HG02870 (cell line): Measurements from ENCODE around the gene HRK.
"Not testable (repeated sequence)": the region's sequence is repeated elsewhere in the genome, so short reads cannot be mapped to it uniquely, and the experiment has no call there.

ENCODE experiments used
- ATAC-seq: cut with Tn5 transposase; IDR thresholded peaks from one replicate; pipeline ENCODE4 v1.9.1; 2021; ENCODE audit warnings: mild to moderate bottlenecking, moderate library complexity; ENCODE audit not compliant: unreplicated experiment

Gene HRK

DNA sequence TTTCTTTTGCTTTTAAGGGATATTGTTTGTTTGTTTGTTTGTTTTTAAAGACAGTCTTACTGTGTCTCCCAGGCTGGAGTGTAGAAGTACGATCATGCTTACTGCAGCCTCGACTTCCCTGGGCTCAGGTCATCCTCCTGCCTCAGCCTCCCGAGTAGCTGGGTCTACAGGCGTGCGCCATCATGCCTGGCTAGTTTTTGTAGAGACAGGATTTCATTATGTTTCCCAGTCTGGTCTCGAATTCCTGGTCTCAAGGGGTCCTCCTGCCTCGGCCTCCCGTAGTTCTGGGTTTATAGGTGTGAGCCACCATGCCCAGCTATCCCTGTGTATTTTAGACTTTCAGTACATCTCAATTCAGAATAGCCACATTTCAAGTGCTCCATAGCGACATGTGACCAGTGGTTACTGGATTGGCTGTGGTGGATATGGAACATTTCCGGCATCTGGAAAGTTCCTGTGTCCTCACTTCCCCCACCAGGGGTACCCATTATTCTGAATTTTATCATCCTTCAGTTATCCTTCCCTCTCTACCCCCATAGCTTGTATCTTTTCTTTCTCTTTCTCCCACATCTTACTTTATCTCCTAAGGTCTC is 61.1 kb downstream of the HRK start:
- no peak for ATAC-seq

DNA sequence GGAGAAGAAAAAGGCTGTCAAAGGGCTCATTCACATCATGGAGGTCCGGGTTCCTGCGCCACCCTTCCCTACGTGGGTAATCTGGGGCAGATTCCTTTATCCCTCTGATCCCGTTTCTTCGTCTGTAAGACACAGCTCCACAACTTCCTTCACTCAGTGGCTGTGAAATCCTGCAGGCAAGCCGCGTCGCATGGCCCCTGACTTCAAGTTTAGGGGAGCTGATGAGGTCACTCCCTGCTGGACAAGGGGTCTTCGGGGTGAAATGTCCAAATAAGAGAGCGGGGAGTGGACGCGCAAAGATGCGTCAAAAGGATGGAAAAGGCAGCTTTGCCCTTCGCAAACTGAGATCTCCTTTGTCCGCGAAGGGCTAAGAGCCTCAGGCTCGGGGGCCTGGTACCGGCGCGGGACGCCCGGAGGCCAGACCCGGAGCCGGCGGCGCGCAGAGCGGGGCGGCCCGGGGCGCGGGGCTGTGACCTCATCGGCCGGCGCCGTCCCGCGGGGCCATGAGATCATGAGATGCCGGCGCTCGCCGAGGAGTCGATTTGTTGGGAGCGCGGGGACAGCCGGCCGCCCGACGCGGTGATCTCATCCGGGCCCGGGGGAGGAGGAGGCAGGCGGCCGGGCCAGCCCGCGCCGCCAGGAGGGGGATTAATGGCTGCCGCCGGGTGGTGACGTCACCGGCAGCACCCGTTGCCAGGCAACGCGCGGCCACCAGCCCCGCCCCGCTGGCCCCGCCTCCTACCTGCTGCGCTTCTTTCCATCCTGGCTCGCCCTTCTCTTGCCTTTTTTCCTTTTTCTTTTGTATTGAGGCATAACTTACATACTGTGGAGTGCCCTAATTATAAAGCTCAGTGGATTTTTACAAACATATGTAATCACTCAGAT is 62.1 kb downstream of the HRK start:
- ATAC-seq: peak; percentile 82

DNA sequence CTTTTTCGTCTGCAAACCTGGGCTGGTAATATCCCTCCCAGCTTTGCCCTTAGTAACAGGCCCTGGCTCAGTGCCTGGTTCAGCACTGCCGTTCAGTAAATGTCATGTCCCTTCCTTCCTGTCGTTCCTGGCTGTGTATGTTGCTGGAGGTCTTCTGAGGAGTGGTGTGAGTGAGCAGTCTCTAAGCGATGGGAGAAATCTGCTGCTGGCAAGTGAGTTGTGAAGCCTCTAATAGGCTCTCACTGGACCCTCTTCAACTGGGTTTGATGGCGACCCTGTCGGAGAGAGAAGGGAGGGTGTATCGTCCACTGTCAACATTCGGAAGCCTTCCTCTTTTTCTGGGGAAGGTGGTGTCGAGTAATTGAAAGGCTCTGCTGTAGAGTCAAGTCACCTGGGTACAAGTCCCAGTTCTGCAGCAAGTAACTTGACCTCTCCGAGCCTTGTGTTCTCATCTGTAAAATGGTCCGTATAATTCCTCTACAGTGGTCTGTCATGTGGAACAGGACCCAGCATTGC is 62.8 kb downstream of the HRK start:
- ATAC-seq: no peak

DNA sequence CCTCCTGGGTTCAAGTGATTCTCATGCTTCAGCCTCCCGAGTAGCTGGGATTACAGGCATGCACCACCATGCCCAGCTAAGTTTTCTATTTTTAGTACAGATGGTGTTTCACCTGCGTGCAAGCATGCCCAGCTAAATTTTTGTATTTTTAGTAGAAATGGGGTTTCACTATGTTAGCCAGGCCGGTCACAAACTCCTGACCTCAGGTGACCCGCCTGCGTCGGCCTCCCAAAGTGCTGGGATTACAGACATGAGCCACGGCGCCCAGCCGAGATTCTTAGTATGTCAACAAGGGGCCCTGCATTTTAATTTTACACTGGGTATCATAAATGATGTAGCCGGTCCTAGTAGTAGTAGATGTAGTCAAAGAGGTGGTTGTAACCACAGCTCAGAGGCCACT is 66.5 kb downstream of the HRK start:
- not testable (repeated sequence) for ATAC-seq

DNA sequence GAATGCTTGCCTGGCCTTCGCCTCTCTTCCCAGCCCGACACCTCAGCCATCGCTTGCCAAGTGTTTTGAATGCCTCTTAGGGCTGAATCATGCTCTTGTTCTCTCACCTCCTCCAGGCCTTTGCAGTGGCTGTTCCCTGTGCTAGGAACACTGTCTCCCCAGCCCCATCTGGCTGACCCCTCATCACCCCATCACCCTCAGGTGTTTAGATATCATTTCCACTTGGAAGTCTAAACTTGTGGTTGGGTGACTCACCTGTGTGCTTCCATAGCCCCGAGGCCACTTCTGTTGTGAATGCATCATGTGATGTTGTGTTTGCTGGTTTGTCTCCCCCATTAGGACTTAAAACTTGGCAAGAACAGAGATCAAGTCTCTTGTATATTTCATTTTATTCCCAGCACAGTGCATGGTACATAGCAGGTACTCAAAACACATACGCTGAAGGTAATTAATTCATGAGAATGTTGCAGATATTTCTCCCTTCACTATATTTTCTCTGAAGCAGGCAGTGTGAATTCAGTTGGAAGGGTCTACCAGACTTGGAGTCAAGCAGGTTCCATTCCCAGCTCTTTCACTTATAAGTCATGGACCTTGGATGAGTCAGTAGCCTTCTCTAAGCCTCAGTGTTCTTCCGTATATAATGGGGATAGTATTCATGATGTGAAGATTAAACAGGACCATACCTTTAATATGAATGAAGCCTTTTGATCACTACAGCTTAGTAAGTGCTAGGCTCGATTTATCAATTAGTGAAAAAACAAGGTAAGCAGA is 67.8 kb downstream of the HRK start:
- no peak for ATAC-seq

DNA sequence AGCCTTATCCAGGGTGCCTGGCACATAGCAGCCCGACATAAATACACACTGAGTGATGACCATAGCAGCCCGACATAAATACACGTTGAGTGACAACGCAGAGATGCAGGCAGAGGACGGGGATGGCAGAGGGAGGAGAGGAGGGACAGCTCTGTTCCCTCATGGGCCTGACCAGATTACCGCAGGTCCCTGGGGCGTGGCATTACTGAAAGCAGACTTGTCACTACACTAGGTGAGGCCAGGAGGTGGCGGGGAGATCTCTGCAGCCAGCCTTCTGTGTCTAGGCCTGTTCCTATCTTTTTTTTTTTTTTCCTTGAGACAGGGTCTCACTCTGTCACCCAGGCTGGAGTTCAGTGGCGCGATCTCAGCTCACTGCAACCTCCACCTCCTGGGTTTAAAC is 69.0 kb downstream of the HRK start:
- no peak for ATAC-seq

DNA sequence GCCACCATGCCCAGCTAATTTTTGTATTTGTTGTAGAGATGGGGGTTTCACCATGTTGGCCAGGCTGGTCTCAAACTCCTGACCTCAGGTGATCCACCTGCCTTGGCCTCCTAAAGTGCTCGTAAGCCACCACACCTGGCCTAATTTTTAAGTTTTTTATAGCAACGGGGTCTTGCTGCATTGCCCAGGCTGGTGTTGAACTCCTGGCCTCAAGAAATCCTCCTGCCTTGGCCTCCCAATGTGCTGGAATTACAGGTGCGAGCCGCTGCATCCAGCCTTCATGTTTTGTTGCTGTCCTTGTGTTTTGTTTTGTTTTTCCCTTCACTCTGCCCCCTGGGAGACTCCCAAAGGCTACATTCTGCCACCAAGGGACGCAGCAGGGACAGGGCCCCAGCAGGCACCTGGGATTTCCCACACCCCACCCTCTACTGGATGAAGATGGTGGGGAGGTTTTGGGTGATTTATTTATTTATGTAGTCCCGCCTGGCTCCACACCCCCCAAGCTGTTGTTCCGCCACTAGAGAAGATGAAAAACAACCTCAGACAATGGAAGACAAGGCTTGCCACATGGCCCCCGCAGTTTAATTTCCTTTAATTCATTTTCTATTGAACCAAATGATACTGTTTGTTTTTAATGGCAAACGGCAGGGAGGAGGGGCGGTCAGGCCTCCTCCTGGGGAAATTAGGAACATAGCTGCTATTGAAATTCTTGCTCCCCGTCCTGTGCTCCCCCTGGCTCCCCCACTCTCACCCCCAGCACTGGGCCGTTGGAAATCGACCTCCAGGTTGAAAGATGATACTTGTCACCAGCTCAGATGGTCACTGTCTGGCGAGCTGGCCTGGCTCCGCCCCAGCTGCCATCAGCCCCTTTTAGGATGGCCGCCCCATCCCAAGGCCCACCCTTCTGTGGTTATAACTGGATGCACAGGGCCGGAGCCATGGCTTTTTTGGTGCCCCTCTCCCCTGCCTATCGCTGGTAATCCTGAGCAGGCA is 72.8 kb downstream of the HRK start:
- no peak for ATAC-seq

DNA sequence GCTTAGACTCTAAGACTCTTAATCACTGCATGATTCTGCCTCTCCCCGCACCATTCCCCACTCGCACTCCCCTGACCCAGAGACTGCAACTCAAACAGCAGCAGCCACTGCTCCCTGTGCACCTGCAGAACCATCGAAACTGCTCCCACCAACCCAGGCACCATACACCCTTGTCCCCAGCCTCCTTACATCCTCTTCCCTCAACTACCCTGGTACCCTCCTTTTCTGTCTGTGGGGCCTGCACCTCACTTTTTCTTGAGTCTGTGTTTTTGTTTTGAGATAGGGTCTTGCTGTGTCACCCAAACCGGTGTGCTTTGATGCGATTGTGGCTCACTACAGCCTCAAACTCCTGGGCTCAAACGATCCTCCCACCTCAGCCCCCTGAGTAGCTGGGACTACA is 73.7 kb downstream of the HRK start:
- ATAC-seq: no peak

DNA sequence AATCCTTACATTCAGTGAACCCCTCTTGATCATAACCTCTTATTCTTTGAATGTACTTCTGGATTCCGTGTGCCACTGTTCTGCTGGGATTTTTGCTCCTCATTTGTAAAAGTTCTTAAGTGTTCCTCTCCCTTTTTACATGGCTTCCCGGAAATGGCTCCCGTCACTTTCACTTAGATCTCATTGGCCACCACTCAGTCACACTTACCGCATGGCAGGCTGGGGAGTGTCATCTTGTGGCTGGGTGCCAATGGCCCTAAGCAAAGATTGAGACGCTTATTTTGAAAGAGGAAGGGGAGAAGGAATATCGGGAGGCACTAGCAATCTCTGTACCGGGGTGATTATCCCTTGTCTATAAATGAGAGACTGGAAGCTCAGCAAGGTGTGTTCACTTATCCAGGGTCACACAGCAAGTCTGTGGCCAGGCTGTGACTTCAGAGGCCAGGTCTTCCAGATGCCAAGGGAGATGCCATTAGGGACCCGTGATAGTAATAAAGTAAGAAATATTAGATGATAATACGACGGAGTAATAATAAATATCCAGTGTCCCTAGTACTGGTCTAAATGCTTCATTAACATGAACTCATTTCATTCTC is 74.3 kb downstream of the HRK start:
- no peak for ATAC-seq
